HL-60 (cell line): ENCODE measurements around the gene SH3D19.

Source experiments
- POLR2AphosphoS5 ChIP-seq: IDR thresholded peaks from 2 replicates; pipeline ENCODE4 v1.6.1; 2012; ENCODE audit warnings: low read depth
- TF ChIP-seq, protein P1 (sequence below): IDR thresholded peaks from one replicate; pipeline ENCODE4 v1.5.1; 2011; ENCODE audit warnings: low read length, control low read depth, inconsistent platforms; ENCODE audit not compliant: insufficient read depth

GRCh38 chr4:151099229-151099975 is 226.0 kb downstream of the SH3D19 start, which contains the start of gene RPS3A:
- TF ChIP-seq, protein P1, sequence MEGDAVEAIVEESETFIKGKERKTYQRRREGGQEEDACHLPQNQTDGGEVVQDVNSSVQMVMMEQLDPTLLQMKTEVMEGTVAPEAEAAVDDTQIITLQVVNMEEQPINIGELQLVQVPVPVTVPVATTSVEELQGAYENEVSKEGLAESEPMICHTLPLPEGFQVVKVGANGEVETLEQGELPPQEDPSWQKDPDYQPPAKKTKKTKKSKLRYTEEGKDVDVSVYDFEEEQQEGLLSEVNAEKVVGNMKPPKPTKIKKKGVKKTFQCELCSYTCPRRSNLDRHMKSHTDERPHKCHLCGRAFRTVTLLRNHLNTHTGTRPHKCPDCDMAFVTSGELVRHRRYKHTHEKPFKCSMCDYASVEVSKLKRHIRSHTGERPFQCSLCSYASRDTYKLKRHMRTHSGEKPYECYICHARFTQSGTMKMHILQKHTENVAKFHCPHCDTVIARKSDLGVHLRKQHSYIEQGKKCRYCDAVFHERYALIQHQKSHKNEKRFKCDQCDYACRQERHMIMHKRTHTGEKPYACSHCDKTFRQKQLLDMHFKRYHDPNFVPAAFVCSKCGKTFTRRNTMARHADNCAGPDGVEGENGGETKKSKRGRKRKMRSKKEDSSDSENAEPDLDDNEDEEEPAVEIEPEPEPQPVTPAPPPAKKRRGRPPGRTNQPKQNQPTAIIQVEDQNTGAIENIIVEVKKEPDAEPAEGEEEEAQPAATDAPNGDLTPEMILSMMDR: peak; percentile 85
- TF ChIP-seq POLR2AphosphoS5: peak; percentile 98
